Measurements from ENCODE around the gene SMARCC2. TPM values are rescaled to one million over a fixed set of nuclear protein-coding genes. Genes with fewer than 3 reads are reported as not detected.

The SMARCC2 gene
- total and polyA plus RNA-seq, 9 of the 15 experiments (the other 6 are each of a cell fraction or from before 2014, with no cell fraction given) = 11.9 to 86.0 (median 36.6) TPM

- TF ChIP-seq ESRRA (IDR thresholded peaks at IDR 0.05; ENCODE audit: borderline replicate concordance, low read depth) = peak; percentile 17; the same call in 1 of the 2 replicates
- peak; percentile 87 for TF ChIP-seq ZNF740 (CRISPR knock-in tag; IDR thresholded peaks at IDR 0.05)
- no peak for TF ChIP-seq ZNF740 (tag; IDR thresholded peaks at IDR 0.05)
- TF ChIP-seq ZNF639 (CRISPR knock-in tag; conservative IDR thresholded peaks at IDR 0.05 in 1 of 2, IDR thresholded peaks at IDR 0.05 in 1 of 2) = peak in 1 of 2 experiments; percentile 74; a peak in 2 of 4 replicates
- TF ChIP-seq ZFP30 (CRISPR knock-in tag; IDR thresholded peaks at IDR 0.05; ENCODE audit: borderline replicate concordance) = no peak
- TF ChIP-seq, protein P1, sequence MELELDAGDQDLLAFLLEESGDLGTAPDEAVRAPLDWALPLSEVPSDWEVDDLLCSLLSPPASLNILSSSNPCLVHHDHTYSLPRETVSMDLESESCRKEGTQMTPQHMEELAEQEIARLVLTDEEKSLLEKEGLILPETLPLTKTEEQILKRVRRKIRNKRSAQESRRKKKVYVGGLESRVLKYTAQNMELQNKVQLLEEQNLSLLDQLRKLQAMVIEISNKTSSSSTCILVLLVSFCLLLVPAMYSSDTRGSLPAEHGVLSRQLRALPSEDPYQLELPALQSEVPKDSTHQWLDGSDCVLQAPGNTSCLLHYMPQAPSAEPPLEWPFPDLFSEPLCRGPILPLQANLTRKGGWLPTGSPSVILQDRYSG (tag; conservative IDR thresholded peaks at IDR 0.05; ENCODE audit: low read depth) = no peak
- 0 out of 2 replicates have a peak, but pooled peaks have one; percentile 58 for TF ChIP-seq ZBTB49 (CRISPR knock-in tag; IDR thresholded peaks at IDR 0.05; ENCODE audit: borderline replicate concordance)
- peak; percentile 87 for TF ChIP-seq ZNF121 (CRISPR knock-in tag; conservative IDR thresholded peaks at IDR 0.05)
- no peak for TF ChIP-seq GMEB1 (CRISPR knock-in tag; IDR thresholded peaks at IDR 0.05)
- TF ChIP-seq, protein P2, sequence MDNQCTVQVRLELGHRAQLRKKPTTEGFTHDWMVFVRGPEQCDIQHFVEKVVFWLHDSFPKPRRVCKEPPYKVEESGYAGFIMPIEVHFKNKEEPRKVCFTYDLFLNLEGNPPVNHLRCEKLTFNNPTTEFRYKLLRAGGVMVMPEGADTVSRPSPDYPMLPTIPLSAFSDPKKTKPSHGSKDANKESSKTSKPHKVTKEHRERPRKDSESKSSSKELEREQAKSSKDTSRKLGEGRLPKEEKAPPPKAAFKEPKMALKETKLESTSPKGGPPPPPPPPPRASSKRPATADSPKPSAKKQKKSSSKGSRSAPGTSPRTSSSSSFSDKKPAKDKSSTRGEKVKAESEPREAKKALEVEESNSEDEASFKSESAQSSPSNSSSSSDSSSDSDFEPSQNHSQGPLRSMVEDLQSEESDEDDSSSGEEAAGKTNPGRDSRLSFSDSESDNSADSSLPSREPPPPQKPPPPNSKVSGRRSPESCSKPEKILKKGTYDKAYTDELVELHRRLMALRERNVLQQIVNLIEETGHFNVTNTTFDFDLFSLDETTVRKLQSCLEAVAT (IDR thresholded peaks at IDR 0.05) = peak in 1 of 2 experiments; percentile 90; a peak in 2 of 4 replicates
- peak; percentile 95 for TF ChIP-seq ZNF384 (IDR thresholded peaks at IDR 0.05; ENCODE audit: low read depth, low read length)
- peak; percentile 14 to 34; a peak in 1 of 4 replicates for TF ChIP-seq RAD21 (CRISPR knock-in tag; conservative IDR thresholded peaks at IDR 0.05 in 1 of 2, IDR thresholded peaks at IDR 0.05 in 1 of 2)
- TF ChIP-seq DMBX1 (CRISPR knock-in tag; IDR thresholded peaks at IDR 0.05; ENCODE audit: borderline replicate concordance) = peak; percentile 52; the same call in 1 of the 2 replicates
- no peak; the same call in 1 of the 2 replicates for TF ChIP-seq KDM2B (CRISPR knock-in tag; IDR thresholded peaks at IDR 0.05)
Measured at GRCh38 chr12:56157201-56158028, 31.9 kb downstream of the SMARCC2 start (continued).

All from K562 (cell line).